Frontal cortex (tissue), 4 donors: ENCODE measurements around the gene CBLB. TPM values are rescaled to one million over a fixed set of nuclear protein-coding genes. Genes with fewer than 3 reads are reported as not detected.

Source experiments
- DNase-seq, 2 donors: peaks; one replicate each; pipeline ENCODE4 v3.0.0; 2012; ENCODE audit warnings: low spot score in 2 of 2
- FAIRE-seq: peaks from 2 replicates; lab custom pipeline; 2012; peaks lifted over from hg19 to GRCh38; lab: Jason Lieb, UNC
- total RNA-seq: library from RNA; depleted of rRNA; stranded (reverse); fragments of >200 nt; gene quantifications from one replicate; pipeline ENCODE4 v1.2.3, GENCODE V29; 2014
- donor health status: control.
- donor health status: control.
- donor health status: control.

The CBLB gene
- total RNA-seq, 1 donor from 2014 or later = 22.0 TPM

DNA sequence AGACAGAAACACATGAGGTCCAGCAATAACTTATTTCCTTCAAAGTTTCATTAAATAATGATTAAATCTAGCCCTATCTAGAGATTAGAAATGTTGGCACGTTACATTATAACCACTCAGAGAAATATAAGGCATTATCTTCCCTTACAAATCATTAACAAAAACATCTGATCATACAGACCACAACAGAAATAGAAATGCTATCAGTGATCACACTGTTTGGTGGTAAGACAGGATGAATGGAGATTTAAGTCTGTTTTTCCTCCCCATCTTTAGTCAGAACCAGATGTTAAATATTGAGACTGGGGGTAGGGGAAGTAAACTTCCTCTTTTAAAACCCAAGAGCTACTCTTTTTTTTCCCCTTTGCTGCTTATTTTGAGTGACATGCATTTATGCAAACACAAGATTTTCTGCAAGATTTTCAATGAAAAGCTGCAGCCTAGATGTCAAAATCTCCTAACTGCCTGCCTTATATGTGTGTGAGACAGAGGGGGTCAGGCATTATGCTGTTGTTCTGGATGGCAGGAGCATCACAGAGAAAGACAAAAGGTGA lies 70.4 kb downstream of the CBLB start:
- DNase-seq = no peak
- FAIRE-seq = no peak

- DNase-seq = no peak
- no peak for FAIRE-seq
These were observed 75.8 kb downstream of the CBLB start for GRCh38 chr3:105793040-105793439.

- DNase-seq (no peak), FAIRE-seq (no peak)
These were observed 76.7 kb downstream of the CBLB start for GRCh38 chr3:105791919-105792786.

DNA sequence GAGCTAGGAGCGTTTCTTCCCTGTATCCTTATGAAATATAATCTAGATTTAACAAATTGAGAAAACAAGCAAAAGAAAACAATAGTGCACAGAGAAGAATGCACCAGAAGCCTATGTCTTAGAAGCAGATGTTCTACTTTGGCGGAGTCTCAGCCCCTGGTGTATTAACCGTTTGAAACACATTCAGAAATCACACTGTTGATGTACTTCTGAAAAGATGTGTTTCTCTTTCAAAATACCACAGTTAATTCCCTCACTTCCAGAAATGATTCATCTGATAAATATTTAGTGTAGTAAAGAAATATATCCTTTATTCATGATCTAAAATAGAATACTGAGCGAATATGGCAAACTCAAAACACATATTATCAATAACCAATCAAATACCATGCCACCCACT lies 77.7 kb downstream of the CBLB start:
- no peak for DNase-seq
- no peak for FAIRE-seq

GRCh38 chr3:105790534-105790933 lies 78.3 kb downstream of the CBLB start:
- DNase-seq (no peak), FAIRE-seq (no peak)

DNA sequence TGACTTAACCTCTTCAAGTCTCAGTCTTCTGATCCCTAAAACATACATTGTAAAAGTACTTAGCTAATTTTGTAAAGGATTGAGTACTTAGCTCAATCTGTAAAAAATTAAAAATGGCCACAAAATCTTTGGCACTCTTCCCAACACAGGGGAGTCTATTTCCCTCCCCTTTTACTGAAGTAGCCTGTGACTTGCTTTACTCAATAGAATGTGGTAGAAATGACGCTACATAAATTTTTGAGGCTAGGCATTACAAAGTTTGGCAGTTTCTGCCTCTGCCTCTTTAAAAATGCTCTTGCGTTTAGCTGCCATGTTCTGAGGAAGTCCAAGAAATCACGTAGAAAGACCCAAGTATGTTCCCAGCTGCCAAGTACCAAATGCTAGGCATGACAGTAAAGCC lies 80.2 kb downstream of the CBLB start:
- no peak for FAIRE-seq
- no peak for DNase-seq

DNA sequence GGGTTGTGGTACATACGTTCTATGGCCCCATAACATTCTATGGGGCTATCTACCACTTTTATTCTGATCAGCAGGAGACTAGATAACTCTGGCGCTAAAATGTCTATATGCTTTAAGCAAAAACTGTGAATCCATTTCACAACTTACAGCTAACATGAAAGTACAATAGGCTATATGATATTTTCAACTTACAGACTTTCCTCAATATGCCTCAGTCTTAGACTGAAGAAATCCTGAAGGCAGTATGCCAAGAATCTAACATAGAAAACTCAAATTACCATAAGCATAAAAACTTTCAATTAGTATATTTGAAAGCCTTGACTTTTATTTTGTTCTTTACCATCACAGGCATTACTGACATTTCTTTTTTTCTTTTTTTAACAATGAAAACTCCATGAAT lies 81.4 kb downstream of the CBLB start:
- DNase-seq = no peak

GRCh38 chr3:105786990-105787389 lies 81.8 kb downstream of the CBLB start:
- FAIRE-seq = no peak
- DNase-seq = no peak

More for the DNA sequence above, 81.4 kb downstream of the CBLB start:
- no peak for FAIRE-seq

DNA sequence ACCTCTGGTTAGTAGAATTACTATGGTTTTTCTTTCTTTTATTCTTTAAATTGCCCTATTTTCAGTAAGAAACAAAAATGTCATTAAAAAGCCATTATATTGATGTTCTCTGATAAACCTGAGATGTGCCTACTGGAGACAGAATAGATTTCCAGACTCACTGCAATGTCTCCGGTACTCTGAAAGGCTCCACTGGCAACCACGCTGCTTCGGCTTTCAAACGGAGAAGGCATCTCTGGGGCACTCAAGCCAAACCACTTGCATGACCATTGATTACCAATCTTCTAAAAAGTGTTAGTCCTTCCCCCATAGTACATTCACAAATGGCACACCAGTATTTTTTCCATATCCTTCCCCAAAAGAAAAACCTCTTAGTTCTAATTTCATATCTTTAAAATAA lies 82.6 kb downstream of the CBLB start:
- FAIRE-seq (no peak), DNase-seq (no peak)

DNA sequence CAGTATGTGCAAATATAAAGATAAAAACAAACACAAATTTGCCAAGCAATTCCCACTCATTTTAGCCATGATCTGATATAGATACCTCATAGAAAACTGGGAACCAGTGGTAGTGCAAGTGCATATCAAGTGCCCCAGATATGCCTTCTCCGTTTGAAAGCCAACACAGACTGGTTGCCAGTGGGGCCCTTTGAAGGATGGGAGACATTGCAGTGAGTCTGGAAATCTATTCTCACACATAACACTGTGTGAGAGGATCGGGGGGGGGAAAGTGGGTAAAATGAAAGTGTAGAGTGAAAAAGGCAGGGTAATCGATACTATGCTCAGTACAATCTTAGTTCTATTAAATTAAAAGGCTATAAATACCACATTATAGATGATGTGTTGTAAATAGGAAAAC lies 83.0 kb downstream of the CBLB start:
- DNase-seq = no peak
- FAIRE-seq = no peak

DNA sequence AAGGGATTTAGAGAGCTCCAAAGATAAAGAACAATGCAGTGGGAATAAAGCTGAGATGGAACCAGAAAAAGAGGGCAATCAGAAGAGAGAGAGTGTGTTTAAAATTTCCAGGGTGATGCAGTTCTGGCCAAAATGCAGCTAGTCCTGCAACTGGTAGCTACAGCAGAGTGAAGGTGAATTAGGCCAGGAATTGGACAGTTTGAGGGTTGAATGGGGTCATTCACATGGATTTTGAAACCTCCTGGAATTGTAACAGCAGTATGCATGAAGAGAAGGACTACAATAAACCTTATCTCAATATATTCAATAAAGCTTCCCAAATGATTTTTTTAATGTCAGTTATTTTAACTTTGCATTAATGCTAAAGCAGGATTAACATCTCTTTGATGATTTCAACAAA lies 85.2 kb downstream of the CBLB start:
- FAIRE-seq = no peak
- DNase-seq = no peak

- FAIRE-seq (no peak), DNase-seq (no peak)
These were observed 86.9 kb downstream of the CBLB start for GRCh38 chr3:105781871-105782270.

- no peak for DNase-seq
- peak; percentile 69 for FAIRE-seq
These were observed 88.7 kb downstream of the CBLB start for GRCh38 chr3:105780107-105780506.

DNA sequence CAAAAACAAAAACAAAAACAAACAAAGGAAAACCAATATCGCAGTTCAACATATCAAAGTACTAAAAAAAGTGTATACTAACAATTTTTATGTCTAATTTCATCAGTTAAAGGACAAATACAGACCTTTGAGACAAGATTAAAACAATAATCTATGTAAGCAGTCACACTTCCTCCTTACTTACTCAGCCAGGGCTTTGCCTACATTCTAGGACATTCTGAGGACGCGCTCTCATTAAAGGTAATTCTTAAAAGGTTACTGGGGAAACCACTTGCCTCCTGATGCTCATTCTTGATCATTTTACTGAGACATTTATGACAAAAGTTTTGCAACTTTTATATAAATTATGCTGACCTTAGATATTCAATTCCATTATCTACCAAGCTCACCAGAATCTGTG lies 93.4 kb downstream of the CBLB start:
- FAIRE-seq (no peak), DNase-seq (no peak)

DNA sequence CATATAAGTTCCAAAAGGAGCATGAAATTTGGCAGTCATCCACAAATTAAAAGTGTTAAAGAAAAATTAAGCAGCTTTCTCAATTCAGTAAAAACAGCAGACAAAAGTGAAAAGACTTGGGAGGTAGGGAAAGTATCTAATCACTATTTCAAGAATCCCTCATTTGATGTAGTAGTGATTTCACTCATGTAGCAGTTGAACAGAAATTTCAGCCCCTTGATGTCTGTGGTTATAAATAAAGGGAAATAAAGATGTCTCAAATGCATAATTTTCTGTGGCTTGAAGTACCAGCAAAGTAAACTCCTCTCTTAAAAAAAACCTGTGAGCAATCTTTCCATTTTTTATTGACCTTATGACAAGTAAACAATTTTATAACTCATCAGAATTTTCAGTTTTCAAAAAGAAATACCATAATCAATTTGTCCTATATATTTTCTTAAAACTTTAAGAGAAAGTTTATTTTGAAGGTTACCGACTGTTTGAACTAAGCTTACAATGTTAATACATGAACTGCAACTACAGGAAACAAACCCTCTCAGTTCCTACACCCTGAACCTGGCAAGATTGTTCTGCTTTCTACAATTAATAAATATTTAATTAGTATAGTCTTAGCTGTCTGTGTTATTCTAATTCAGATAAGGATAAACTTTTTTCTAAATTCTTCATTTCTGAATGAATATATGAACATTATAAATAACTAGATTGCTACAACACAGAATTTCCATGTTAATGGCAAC lies 94.2 kb downstream of the CBLB start:
- no peak for DNase-seq
- FAIRE-seq = no peak

GRCh38 chr3:105773291-105773690 lies 95.5 kb downstream of the CBLB start:
- no peak for DNase-seq
- no peak for FAIRE-seq

- DNase-seq (no peak), FAIRE-seq (no peak)
These were observed 96.2 kb downstream of the CBLB start for GRCh38 chr3:105772635-105773034.

DNA sequence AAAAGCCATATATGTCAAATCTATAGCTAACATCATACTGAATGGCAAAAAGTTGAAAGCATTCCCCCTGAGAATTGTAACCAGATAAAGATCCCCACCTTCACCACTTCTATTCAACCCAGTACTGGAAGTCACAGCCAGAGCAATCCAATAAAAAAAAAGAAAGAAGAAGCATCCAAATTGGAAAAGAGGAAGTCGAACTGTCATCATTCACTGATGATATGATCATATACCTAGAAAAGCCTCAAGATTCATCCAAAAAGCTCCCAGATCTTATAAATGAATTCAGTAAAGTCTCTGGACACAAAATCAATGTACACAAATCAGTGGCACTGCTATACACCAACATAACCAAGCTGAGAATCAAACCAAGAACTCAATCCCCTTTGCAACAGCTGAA lies 97.4 kb downstream of the CBLB start:
- DNase-seq = no peak
- FAIRE-seq = no peak

DNA sequence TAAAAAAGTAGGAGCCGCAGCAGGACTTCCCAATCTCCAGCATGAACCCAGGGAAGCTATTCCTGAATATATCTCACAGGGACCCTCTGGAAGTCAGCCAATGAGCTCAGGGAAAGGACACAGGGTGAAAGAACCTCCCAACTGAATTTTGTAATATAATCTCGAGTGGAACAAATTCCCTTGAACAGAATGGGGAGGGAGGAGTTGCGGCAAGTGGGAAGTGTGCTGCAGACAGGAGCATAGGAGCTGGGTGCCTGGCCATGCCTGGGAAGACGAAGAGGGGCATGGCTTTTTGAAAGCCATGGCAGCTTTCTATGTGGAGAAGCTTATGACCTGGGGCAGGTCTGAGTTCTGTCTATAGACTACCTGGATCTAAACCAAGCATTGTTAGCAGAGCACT lies 98.4 kb downstream of the CBLB start:
- FAIRE-seq (no peak), DNase-seq (no peak)

- DNase-seq (no peak), FAIRE-seq (no peak)
These were observed 101.0 kb downstream of the CBLB start for GRCh38 chr3:105767776-105768175.

DNA sequence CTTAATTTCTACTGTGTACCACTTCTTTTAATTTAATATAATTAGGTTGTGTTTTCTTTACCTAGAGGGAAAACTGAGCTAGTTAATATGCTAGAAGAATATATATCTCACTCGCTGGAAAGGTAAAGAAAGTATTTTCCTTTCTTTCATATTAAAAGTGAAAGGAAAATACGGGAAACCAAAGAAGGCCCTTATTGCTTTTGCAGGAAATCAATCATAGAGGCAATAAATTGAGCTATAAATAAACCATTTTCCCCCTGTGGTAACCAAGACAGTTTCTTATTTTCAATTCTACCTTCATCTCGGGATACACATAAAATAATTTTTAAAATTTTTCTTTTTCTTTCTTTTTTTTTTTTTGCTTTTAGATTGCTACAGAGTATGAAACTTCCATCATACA lies 101.6 kb downstream of the CBLB start:
- no peak for FAIRE-seq
- DNase-seq = no peak
